Esophagus squamous epithelium (tissue), 5 donors: ENCODE results near the gene SSX2IP. TPM values are rescaled to one million over a fixed set of nuclear protein-coding genes. Genes with fewer than 3 reads are reported as not detected.

ENCODE experiments used
- DNase-seq: peaks from one replicate; lab custom pipeline; 2025; lab: John Stamatoyannopoulos, UW
- H3K27ac ChIP-seq, 4 donors: fragments of 200-600 bp; sonication (generic); one replicate each; pipeline ENCODE4 v1.5.1; 2016 to 2019; ENCODE audit warnings: mild to moderate bottlenecking in 1 of 4
- H3K27me3 ChIP-seq, 4 donors: fragments of 200-600 bp; sonication (generic); 1 replicate in 3 of 4; 2 replicates in 1 of 4; pipeline versions ENCODE4 v1.5.1 to v1.6.0; 2017 to 2021; ENCODE audit warnings: antibody characterized with exemption in 1 of 4
- H3K36me3 ChIP-seq, 3 donors: fragments of 200-600 bp; sonication (generic); one replicate each; pipeline ENCODE4 v1.5.1; 2016 to 2019
- H3K4me1 ChIP-seq, 3 donors: fragments of 200-600 bp; sonication (generic); one replicate each; pipeline ENCODE4 v1.5.1; 2017 to 2019
- H3K4me3 ChIP-seq, 4 donors: fragments of 200-600 bp; sonication (generic); 1 replicate in 3 of 4; 2 replicates in 1 of 4; pipeline ENCODE4 v1.5.1; 2016 to 2019; ENCODE audit warnings: mild to moderate bottlenecking in 2 of 4, moderate library complexity in 1 of 4
- H3K9me3 ChIP-seq, 3 donors: fragments of 200-600 bp; sonication (generic); one replicate each; pipeline ENCODE4 v1.5.1; 2016 to 2019
- CTCF ChIP-seq, 6 experiments: fragments of 450-650 bp in 4 of 6; fragments of 200-600 bp in 2 of 6; sonication (generic) in 2 of 6; IDR thresholded peaks; one replicate each; pipeline ENCODE4 v1.5.1; 2016 to 2019; ENCODE audit warnings: antibody characterized with exemption in 6 of 6, mild to moderate bottlenecking in 4 of 6, moderate library complexity in 4 of 6
- POLR2A ChIP-seq, 4 donors: fragments of 450-650 bp; IDR thresholded peaks; one replicate each; pipeline ENCODE4 v1.6.1; 2017; ENCODE audit warnings: antibody characterized with exemption in 4 of 4, mild to moderate bottlenecking in 4 of 4, moderate library complexity in 3 of 4
- WGBS, 2 donors: methylation state at CpG; one replicate each; pipeline ENCODE4 v1.1.5; 2018; 5-methylcytosine and 5-hydroxymethylcytosine counted together
- intact Hi-C: fragments of 100-400 bp; cut with DNase I; formaldehyde crosslinking; loops from one replicate; pipeline ENCODE4 v1.15.0; 2022
- total RNA-seq, 4 donors: library from RNA; depleted of rRNA; stranded (reverse); fragments of >200 nt; gene quantifications; one replicate each; pipeline ENCODE4 v1.1.0, GENCODE V29; 2016
- donor health status: DM: yes; HTN: yes; CAD: no.

The SSX2IP gene
- total RNA-seq, 4 donors from 2014 or later = 6.5 to 13.4 (median 8.6) TPM

- H3K4me3 ChIP-seq = no peak overlapping the region
- 38 to 46% methylated on average over 1 of the region's 1 CpG for WGBS, 2 donors
- H3K27ac ChIP-seq = no peak overlapping the region
- no peak for TF ChIP-seq POLR2A (IDR thresholded peaks at IDR 0.05)
- no peak for TF ChIP-seq CTCF (IDR thresholded peaks at IDR 0.05)
- H3K27me3 ChIP-seq = no peaks in the 10 kb centered on the region
- H3K4me1 ChIP-seq = no peaks in the 10 kb centered on the region
- no peaks in the 10 kb centered on the region for H3K36me3 ChIP-seq
- H3K9me3 ChIP-seq = no peaks in the 10 kb centered on the region
- no peak for DNase-seq
- intact Hi-C loops = no loop called here
These were observed 18.9 kb upstream of the SSX2IP start for GRCh38 chr1:84709131-84709530.

- intact Hi-C loops = no loop called here
- DNase-seq = no peak
- no peaks in the 10 kb centered on the region for H3K36me3 ChIP-seq
- WGBS, 2 donors = 71 to 76% methylated on average over 4 of the region's 4 CpGs
- H3K27ac ChIP-seq = no peak overlapping the region
- no peaks in the 10 kb centered on the region for H3K27me3 ChIP-seq
- no peak for TF ChIP-seq POLR2A (IDR thresholded peaks at IDR 0.05)
- TF ChIP-seq CTCF (IDR thresholded peaks at IDR 0.05) = no peak
- H3K9me3 ChIP-seq = no peaks in the 10 kb centered on the region
- no peak overlapping the region for H3K4me3 ChIP-seq
- H3K4me1 ChIP-seq = no peaks in the 10 kb centered on the region
These were observed 17.8 kb upstream of the SSX2IP start for GRCh38 chr1:84708031-84708430.

GRCh38 chr1:84705513-84705912 lies 15.3 kb upstream of the SSX2IP start:
- Histone ChIP-seq H3K9me3 (no peaks in the 10 kb centered on the region), H3K36me3 (no peaks in the 10 kb centered on the region), H3K4me1 (peaks cover 0 to 6% (median 0%) of the 10 kb centered on the region in 3 donors), H3K4me3 (no peak overlapping the region), H3K27ac (no peak overlapping the region), H3K27me3 (no peaks in the 10 kb centered on the region)
- intact Hi-C loops = no loop called here
- TF ChIP-seq CTCF (IDR thresholded peaks at IDR 0.05) = no peak
- TF ChIP-seq POLR2A (IDR thresholded peaks at IDR 0.05) = no peak
- no peak for DNase-seq
- 74 to 77% methylated on average over 4 of the region's 4 CpGs for WGBS, 2 donors

GRCh38 chr1:84704872-84705417 lies 14.7 kb upstream of the SSX2IP start:
- Histone ChIP-seq H3K27me3 (no peaks in the 10 kb centered on the region), H3K9me3 (no peaks in the 10 kb centered on the region), H3K36me3 (no peaks in the 10 kb centered on the region), H3K4me1 (peaks cover 0 to 6% (median 0%) of the 10 kb centered on the region in 3 donors), H3K27ac (no peak overlapping the region), H3K4me3 (no peak overlapping the region)
- DNase-seq = no peak
- intact Hi-C loops = no loop called here
- WGBS, 2 donors = 74 to 76% methylated on average over 3 of the region's 3 CpGs
- TF ChIP-seq POLR2A (IDR thresholded peaks at IDR 0.05) = no peak
- no peak for TF ChIP-seq CTCF (IDR thresholded peaks at IDR 0.05)

GRCh38 chr1:84703431-84703830 lies 13.2 kb upstream of the SSX2IP start:
- intact Hi-C loops = no loop called here
- H3K4me1 ChIP-seq = peaks cover under 1 to 16% (median 7%) of the 10 kb centered on the region in 3 donors
- no peak for DNase-seq
- TF ChIP-seq CTCF (IDR thresholded peaks at IDR 0.05) = no peak
- TF ChIP-seq POLR2A (IDR thresholded peaks at IDR 0.05) = no peak
- H3K27ac ChIP-seq = no peak overlapping the region
- WGBS, 2 donors = 41 to 59% methylated on average over 2 of the region's 2 CpGs
- no peak overlapping the region for H3K4me3 ChIP-seq
- no peaks in the 10 kb centered on the region for H3K9me3 ChIP-seq
- no peaks in the 10 kb centered on the region for H3K27me3 ChIP-seq
- H3K36me3 ChIP-seq = no peaks in the 10 kb centered on the region
